ENCODE measurements around the gene ITK.

- TF ChIP-seq CTCF (optimal IDR thresholded peaks at IDR 0.05 in 1 of 3, IDR thresholded peaks at IDR 0.05 in 1 of 3, conservative IDR thresholded peaks at IDR 0.05 in 1 of 3; ENCODE audit: extremely low read depth in 1 of 3, insufficient read depth in 2 of 3, low read length in 3 of 3), result peak; percentile 6 to 28 (median 11)
- no peak for TF ChIP-seq EZH2 (IDR thresholded peaks at IDR 0.05; ENCODE audit: low read length)
Measured at GRCh38 chr5:157267761-157268480, 87.3 kb downstream of the ITK start.
